AG04450 (cell line): ENCODE results near the gene GPC2. TPM values are rescaled to one million over a fixed set of nuclear protein-coding genes. Genes with fewer than 3 reads are reported as not detected.
"Not testable (repeated sequence)": the region's sequence is repeated elsewhere in the genome, so short reads cannot be mapped to it uniquely, and the experiment has no call there.

Experiments
- CTCF ChIA-PET: fragments of 300-600, 350-600 bp; formaldehyde crosslinking; extraction: SDS; loops from one replicate; lab custom pipeline; 2022; ENCODE audit warnings: antibody characterized with exemption, inconsistent platforms; lab: Charles Lee
- POLR2A ChIA-PET: fragments of 350-600 bp; formaldehyde crosslinking; extraction: SDS; loops from one replicate; lab custom pipeline; 2021; ENCODE audit warnings: antibody characterized with exemption, inconsistent platforms; lab: Yijun Ruan, JAX
- DNase-seq: peaks from one replicate; pipeline ENCODE4 v3.0.0-alpha.2; 2011; ENCODE audit warnings: low read depth, low spot score
- H3K27ac ChIP-seq: one replicate; pipeline ENCODE4 v1.5.1; 2012; ENCODE audit warnings: low read depth, low read length, control low read depth
- H3K27me3 ChIP-seq: one replicate; pipeline ENCODE4 v1.6.0; 2012; ENCODE audit warnings: low read length; ENCODE audit not compliant: control insufficient read depth, insufficient read depth
- H3K4me3 ChIP-seq: 2 replicates; pipeline ENCODE4 v1.5.1; 2011; ENCODE audit warnings: mild to moderate bottlenecking, low read depth, low read length, control low read depth
- H3K9me3 ChIP-seq: 2 replicates; pipeline ENCODE4 v1.5.1; 2012; ENCODE audit warnings: low read length; ENCODE audit not compliant: control insufficient read depth, insufficient read depth
- CTCF ChIP-seq: IDR thresholded peaks from 2 replicates; pipeline ENCODE4 v1.5.1; 2011; ENCODE audit warnings: low read depth, low read length, control low read depth, inconsistent platforms
- polyA plus RNA-seq: library from polyadenylated mRNA; depleted of rRNA; stranded (reverse); fragments of >200 nt; gene quantifications from 2 replicates; pipeline ENCODE4 v1.2.3, GENCODE V29; 2011

Gene GPC2
- polyA plus RNA-seq, 1 experiment, result 2.6 TPM

GRCh38 chr7:100190048-100190711 is 13.0 kb upstream of the GPC2 start:
- POLR2A ChIA-PET, result no interaction called here
- DNase-seq, result peak; percentile 24
- H3K27ac ChIP-seq, result no peak overlapping the region
- CTCF ChIA-PET, result interaction anchor here (0.6 to 3.5 kb wide), 15 partner anchors 9 to 196 kb away, joined by 3 to 22 read pairs (median 5); partner anchors contain the start of genes GPC2 and STAG3
- no peaks in the 10 kb centered on the region for H3K27me3 ChIP-seq
- peak; percentile 58 for TF ChIP-seq CTCF
- H3K4me3 ChIP-seq, result no peak overlapping the region
- no peaks in the 10 kb centered on the region for H3K9me3 ChIP-seq

- H3K27ac ChIP-seq, result no peak overlapping the region
- no peak for DNase-seq
- H3K9me3 ChIP-seq, result no peaks in the 10 kb centered on the region
- no peaks in the 10 kb centered on the region for H3K27me3 ChIP-seq
- TF ChIP-seq CTCF, result peak; percentile 24
- ChIA-PET CTCF (interaction anchor here (1.2 to 3.5 kb wide), 7 partner anchors 12 to 56 kb away, joined by 3 to 22 read pairs (median 4); partner anchors contain the start of genes GPC2 and STAG3), POLR2A (no interaction called here)
- H3K4me3 ChIP-seq, result no peak overlapping the region
These were observed 11.9 kb upstream of the GPC2 start for GRCh38 chr7:100189061-100189460.

GRCh38 chr7:100185726-100186125 is 8.5 kb upstream of the GPC2 start:
- TF ChIP-seq CTCF, result no peak
- CTCF ChIA-PET, result no interaction called here

GRCh38 chr7:100183090-100183489 is 5.9 kb upstream of the GPC2 start:
- H3K27ac ChIP-seq, DNase-seq, H3K9me3 ChIP-seq, H3K27me3 ChIP-seq, H3K4me3 ChIP-seq, POLR2A ChIA-PET: not testable (repeated sequence)
- CTCF ChIA-PET, result interaction anchor here (0.7 kb wide), 1 partner anchor 86 kb away, joined by 3 read pairs; no protein-coding TSS in a partner anchor

More at GRCh38 chr7:100185726-100186125, 8.5 kb upstream of the GPC2 start:
- H3K4me3 ChIP-seq, result no peak overlapping the region
- no peak overlapping the region for H3K27ac ChIP-seq
- POLR2A ChIA-PET, result no interaction called here
- H3K9me3 ChIP-seq, result no peaks in the 10 kb centered on the region
- no peaks in the 10 kb centered on the region for H3K27me3 ChIP-seq
- no peak for DNase-seq

- H3K9me3 ChIP-seq, H3K27ac ChIP-seq, H3K27me3 ChIP-seq, DNase-seq, H3K4me3 ChIP-seq, POLR2A ChIA-PET, CTCF ChIA-PET: not testable (repeated sequence)
These were observed 5.4 kb upstream of the GPC2 start for GRCh38 chr7:100182616-100183015.

GRCh38 chr7:100180084-100180483 is 2.9 kb upstream of the GPC2 start:
- CTCF ChIA-PET, result interaction anchor here (0.7 to 1.1 kb wide), 2 partner anchors 10 to 50 kb away, joined by 3 to 5 read pairs; no protein-coding TSS in a partner anchor
- POLR2A ChIA-PET, result not testable (repeated sequence)

More at GRCh38 chr7:100180084-100180483, 2.9 kb upstream of the GPC2 start:
- not testable (repeated sequence) for DNase-seq, H3K4me3 ChIP-seq, H3K9me3 ChIP-seq, H3K27ac ChIP-seq, H3K27me3 ChIP-seq
